MCF 10A (cell line): ENCODE measurements around the gene GLRA3. TPM values are rescaled to one million over a fixed set of nuclear protein-coding genes. Genes with fewer than 3 reads are reported as not detected.

ENCODE experiments used
- BruUV-seq: library from RNA; stranded (reverse); fragments of 400-500 nt; replicated peaks from 2 replicates; lab custom pipeline; 2021; lab: Mats Ljungman, UMichigan
- CTCF ChIA-PET: fragments of 300-600 bp; sonication (Branson Sonifier 250); formaldehyde crosslinking; extraction: SDS; loops from one replicate; lab custom pipeline; 2021; ENCODE audit warnings: antibody characterized with exemption, inconsistent platforms; lab: Yijun Ruan, JAX
- POLR2A ChIA-PET: fragments of 300-600, 350-650 bp; sonication (Branson Sonifier 250); formaldehyde crosslinking; extraction: SDS; loops from one replicate; lab custom pipeline; 2020; ENCODE audit warnings: antibody characterized with exemption, inconsistent platforms; lab: Yijun Ruan, JAX
- DNase-seq: peaks from one replicate; pipeline ENCODE4 v3.0.0-alpha.2; 2018; ENCODE audit not compliant: unreplicated experiment
- H3K27ac Mint-ChIP-seq: one replicate; pipeline ENCODE4 v1.8.0; 2022; ENCODE audit warnings: mild to moderate bottlenecking, low read depth, mixed read lengths; ENCODE audit not compliant: unreplicated experiment
- H3K27me3 Mint-ChIP-seq: one replicate; pipeline ENCODE4 v1.8.0; 2022; ENCODE audit warnings: mixed read lengths; ENCODE audit not compliant: insufficient read depth, unreplicated experiment
- H3K36me3 Mint-ChIP-seq: one replicate; pipeline ENCODE4 v1.8.0; 2022; ENCODE audit warnings: mild to moderate bottlenecking, moderate library complexity, mixed read lengths; ENCODE audit not compliant: insufficient read depth, unreplicated experiment
- H3K4me1 Mint-ChIP-seq: one replicate; pipeline ENCODE4 v1.8.0; 2022; ENCODE audit warnings: mixed read lengths; ENCODE audit not compliant: insufficient read depth, unreplicated experiment
- H3K4me3 Mint-ChIP-seq: one replicate; pipeline ENCODE4 v1.8.0; 2022; ENCODE audit warnings: mild to moderate bottlenecking, moderate library complexity, mixed read lengths; ENCODE audit not compliant: unreplicated experiment
- H3K9me3 Mint-ChIP-seq: one replicate; pipeline ENCODE4 v1.8.0; 2022; ENCODE audit warnings: mixed read lengths; ENCODE audit not compliant: unreplicated experiment
- CTCF ChIP-seq: fragments of 200-600 bp; IDR thresholded peaks from one replicate; pipeline ENCODE4 v1.8.0; 2022; ENCODE audit warnings: antibody characterized with exemption, mild to moderate bottlenecking; ENCODE audit not compliant: unreplicated experiment
- intact Hi-C: fragments of 100-400 bp; cut with micrococcal nuclease; formaldehyde crosslinking; loops from 2 replicates; pipeline ENCODE4 v1.14.1; 2022
- total RNA-seq: library from RNA; stranded (reverse); gene quantifications from 2 replicates; pipeline ENCODE4 v1.2.3, GENCODE V29; 2022

The GLRA3 gene
- total RNA-seq, 1 experiment from 2014 or later, result not detected

DNA sequence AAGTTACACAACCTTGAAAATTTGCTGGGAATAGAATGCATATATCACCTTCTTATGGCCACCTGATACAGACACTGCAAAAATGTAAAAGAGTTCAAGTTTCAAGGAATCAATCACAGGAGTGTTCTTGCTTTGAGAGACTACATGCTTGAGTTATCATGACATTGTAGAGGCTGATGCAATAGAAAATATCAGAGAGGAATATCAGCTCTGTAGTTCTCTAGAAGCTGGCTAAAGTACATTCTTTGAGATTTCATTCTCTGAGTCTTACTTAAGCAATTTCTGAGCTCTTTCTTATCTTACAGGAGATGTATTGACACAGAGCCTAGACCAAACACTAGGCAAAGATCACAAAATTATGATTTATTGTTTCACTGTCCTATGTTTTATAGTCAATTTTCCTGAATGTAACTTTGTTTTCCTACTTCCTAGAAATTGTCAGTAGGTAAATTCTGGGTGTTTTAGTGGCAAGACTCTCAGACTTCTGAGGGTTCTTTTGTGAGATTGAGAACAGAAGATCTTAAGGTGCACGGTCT, 154.7 kb downstream of the GLRA3 start:
- POLR2A ChIA-PET, result interaction anchor here (0.6 kb wide), 1 partner anchor 10 kb away, joined by 3 read pairs; no protein-coding TSS in a partner anchor
- no peaks in the 10 kb centered on the region for H3K27me3 Mint-ChIP-seq
- peaks cover 13% of the 10 kb centered on the region for H3K4me1 Mint-ChIP-seq
- H3K4me3 Mint-ChIP-seq, result no peak overlapping the region
- CTCF ChIA-PET, result no interaction called here
- no peaks in the 10 kb centered on the region for H3K9me3 Mint-ChIP-seq
- intact Hi-C loops, result no loop called here
- BruUV-seq, result no TSS peak
- no peak for TF ChIP-seq CTCF
- no peak for DNase-seq
- peak overlapping the region; percentile 26 for H3K27ac Mint-ChIP-seq
- no peaks in the 10 kb centered on the region for H3K36me3 Mint-ChIP-seq

GRCh38 chr4:174673865-174674264, 155.2 kb downstream of the GLRA3 start:
- BruUV-seq, result no TSS peak
- Mint-ChIP-seq H3K36me3 (no peaks in the 10 kb centered on the region), H3K27ac (peak overlapping the region; percentile 26), H3K4me1 (peaks cover 13% of the 10 kb centered on the region), H3K27me3 (no peaks in the 10 kb centered on the region), H3K4me3 (no peak overlapping the region), H3K9me3 (no peaks in the 10 kb centered on the region)
- ChIA-PET CTCF (no interaction called here), POLR2A (no interaction called here)
- intact Hi-C loops, result no loop called here
- DNase-seq, result no peak
- no peak for TF ChIP-seq CTCF

DNA sequence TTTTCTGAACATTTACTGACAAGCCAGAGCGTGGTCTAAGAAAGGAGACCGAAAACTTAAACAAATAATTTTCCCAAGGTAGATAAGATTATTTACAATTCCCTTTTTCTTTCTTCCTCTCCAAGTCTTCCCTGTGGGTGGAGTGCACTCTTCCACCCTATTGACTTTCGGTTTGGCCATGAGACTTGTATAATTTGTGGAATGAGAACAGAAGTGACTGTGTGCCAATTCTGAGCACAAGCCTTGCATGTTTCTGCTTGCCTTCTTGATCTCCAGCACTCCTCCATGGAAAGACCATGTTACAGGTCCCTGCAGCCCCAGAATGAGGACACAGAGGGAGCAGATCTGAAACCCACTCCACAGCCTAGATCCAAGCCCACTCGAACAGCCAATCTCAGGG, 156.8 kb downstream of the GLRA3 start:
- POLR2A ChIA-PET, result no interaction called here
- CTCF ChIA-PET, result no interaction called here
- no peaks in the 10 kb centered on the region for H3K36me3 Mint-ChIP-seq
- H3K4me1 Mint-ChIP-seq, result peaks cover 18% of the 10 kb centered on the region
- no peaks in the 10 kb centered on the region for H3K9me3 Mint-ChIP-seq
- TF ChIP-seq CTCF, result no peak
- H3K27ac Mint-ChIP-seq, result peak overlapping the region; percentile 32
- BruUV-seq, result no TSS peak
- H3K4me3 Mint-ChIP-seq, result no peak overlapping the region
- peak; percentile 58 for DNase-seq
- H3K27me3 Mint-ChIP-seq, result no peaks in the 10 kb centered on the region
- intact Hi-C loops, result no loop called here

DNA sequence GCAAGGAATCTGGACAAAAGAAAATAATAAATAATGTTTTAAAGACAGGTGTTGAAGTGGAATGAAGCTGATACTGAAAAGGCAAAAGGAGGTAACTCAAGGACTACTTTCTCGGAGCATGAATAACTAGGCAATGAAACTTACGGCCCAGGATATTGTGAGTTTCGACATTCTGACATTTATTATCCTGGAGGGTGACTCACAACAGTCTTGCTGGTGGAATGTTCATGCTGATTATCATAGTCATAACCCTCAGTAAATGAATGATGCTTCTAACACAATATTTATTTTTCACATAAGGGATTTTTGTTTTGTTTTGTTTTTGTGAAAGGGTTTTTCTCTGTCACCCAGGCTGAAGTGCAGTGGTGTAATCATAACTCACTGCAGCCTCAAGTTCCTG, 159.8 kb downstream of the GLRA3 start:
- peak; percentile 87 for DNase-seq

More for the DNA sequence above, 159.8 kb downstream of the GLRA3 start:
- H3K4me1 Mint-ChIP-seq, result peaks cover 18% of the 10 kb centered on the region
- ChIA-PET CTCF (no interaction called here), POLR2A (interaction anchor here (1.0 to 1.3 kb wide), 2 partner anchors 19 to 52 kb away, joined by 3 read pairs; no protein-coding TSS in a partner anchor)
- no peak for TF ChIP-seq CTCF
- H3K4me3 Mint-ChIP-seq, result no peak overlapping the region
- no peaks in the 10 kb centered on the region for H3K27me3 Mint-ChIP-seq
- intact Hi-C loops, result no loop called here
- H3K36me3 Mint-ChIP-seq, result no peaks in the 10 kb centered on the region
- no TSS peak for BruUV-seq
- peak overlapping the region; percentile 31 for H3K27ac Mint-ChIP-seq
- no peaks in the 10 kb centered on the region for H3K9me3 Mint-ChIP-seq
